Measurements from ENCODE around the gene TRPM1. TPM values are rescaled to one million over a fixed set of nuclear protein-coding genes. Genes with fewer than 3 reads are reported as not detected.

The TRPM1 gene
- total RNA-seq, 2 donors from 2014 or later: not detected

- no peaks in the 10 kb centered on the region for H3K27me3 ChIP-seq (ENCODE audit: control insufficient read depth, insufficient read depth, low read length, poor library complexity, severe bottlenecking)
Measured at GRCh38 chr15:31049111-31049510, 52.4 kb downstream of the TRPM1 start.

GRCh38 chr15:31047437-31047836 lies 54.1 kb downstream of the TRPM1 start:
- Mint-ChIP-seq H3K36me3 (ENCODE audit: low read depth) (no peaks in the 10 kb centered on the region), H3K27me3 (ENCODE audit: insufficient read depth) (no peaks in the 10 kb centered on the region), H3K27ac (no peak overlapping the region), H3K9me3 (no peaks in the 10 kb centered on the region), H3K4me3 (no peak overlapping the region), H3K4me1 (peaks cover 13% of the 10 kb centered on the region)
- TF ChIP-seq, protein P1, sequence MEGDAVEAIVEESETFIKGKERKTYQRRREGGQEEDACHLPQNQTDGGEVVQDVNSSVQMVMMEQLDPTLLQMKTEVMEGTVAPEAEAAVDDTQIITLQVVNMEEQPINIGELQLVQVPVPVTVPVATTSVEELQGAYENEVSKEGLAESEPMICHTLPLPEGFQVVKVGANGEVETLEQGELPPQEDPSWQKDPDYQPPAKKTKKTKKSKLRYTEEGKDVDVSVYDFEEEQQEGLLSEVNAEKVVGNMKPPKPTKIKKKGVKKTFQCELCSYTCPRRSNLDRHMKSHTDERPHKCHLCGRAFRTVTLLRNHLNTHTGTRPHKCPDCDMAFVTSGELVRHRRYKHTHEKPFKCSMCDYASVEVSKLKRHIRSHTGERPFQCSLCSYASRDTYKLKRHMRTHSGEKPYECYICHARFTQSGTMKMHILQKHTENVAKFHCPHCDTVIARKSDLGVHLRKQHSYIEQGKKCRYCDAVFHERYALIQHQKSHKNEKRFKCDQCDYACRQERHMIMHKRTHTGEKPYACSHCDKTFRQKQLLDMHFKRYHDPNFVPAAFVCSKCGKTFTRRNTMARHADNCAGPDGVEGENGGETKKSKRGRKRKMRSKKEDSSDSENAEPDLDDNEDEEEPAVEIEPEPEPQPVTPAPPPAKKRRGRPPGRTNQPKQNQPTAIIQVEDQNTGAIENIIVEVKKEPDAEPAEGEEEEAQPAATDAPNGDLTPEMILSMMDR (conservative IDR thresholded peaks at IDR 0.05): no peak
- no peak overlapping the region for H3K27ac ChIP-seq (ENCODE audit: low read depth, low read length)
- H3K27me3 ChIP-seq (ENCODE audit: control insufficient read depth, insufficient read depth, low read length, poor library complexity, severe bottlenecking): no peaks in the 10 kb centered on the region
- no peaks in the 10 kb centered on the region for H3K9me3 ChIP-seq (ENCODE audit: control insufficient read depth, low read length)
- H3K4me1 ChIP-seq (ENCODE audit: control insufficient read depth, insufficient read depth, low read length): no peaks in the 10 kb centered on the region
- no peak overlapping the region for H3K9ac ChIP-seq (ENCODE audit: extremely low read depth, low read length, poor library complexity, severe bottlenecking)
- no peak for DNase-seq
- no peak overlapping the region for H3K4me3 ChIP-seq (ENCODE audit: low read length)
- WGBS, 2 experiments (ENCODE audit: insufficient coverage in 1 of 2, insufficient read length in 1 of 2): 79 to 93% methylated on average over 2 to 8 of the region's 8 CpGs
- no peaks in the 10 kb centered on the region for H3K36me3 ChIP-seq (ENCODE audit: control insufficient read depth, insufficient read depth, low read length)

More at GRCh38 chr15:31049111-31049510, 52.4 kb downstream of the TRPM1 start:
- Histone ChIP-seq H3K9me3 (ENCODE audit: control insufficient read depth, low read length) (no peaks in the 10 kb centered on the region), H3K4me3 (ENCODE audit: low read length) (no peak overlapping the region), H3K27ac (ENCODE audit: low read depth, low read length) (no peak overlapping the region), H3K9ac (ENCODE audit: extremely low read depth, low read length, poor library complexity, severe bottlenecking) (no peak overlapping the region), H3K36me3 (ENCODE audit: control insufficient read depth, insufficient read depth, low read length) (no peaks in the 10 kb centered on the region), H3K4me1 (ENCODE audit: control insufficient read depth, insufficient read depth, low read length) (no peaks in the 10 kb centered on the region)
- Mint-ChIP-seq H3K4me1 (peaks cover 7% of the 10 kb centered on the region), H3K27ac (no peak overlapping the region), H3K36me3 (ENCODE audit: low read depth) (no peaks in the 10 kb centered on the region), H3K4me3 (no peak overlapping the region), H3K9me3 (no peaks in the 10 kb centered on the region), H3K27me3 (ENCODE audit: insufficient read depth) (no peaks in the 10 kb centered on the region)
- TF ChIP-seq, protein P1 (conservative IDR thresholded peaks at IDR 0.05): no peak
- 88 to 89% methylated on average over 10 of the region's 10 CpGs for WGBS, 2 experiments (ENCODE audit: insufficient coverage in 1 of 2, insufficient read length in 1 of 2)
- DNase-seq: no peak

GRCh38 chr15:31046759-31047359 lies 54.7 kb downstream of the TRPM1 start:
- H3K27ac Mint-ChIP-seq: no peak overlapping the region
- TF ChIP-seq, protein P1 (conservative IDR thresholded peaks at IDR 0.05): no peak
- DNase-seq: peak; percentile 63

More at GRCh38 chr15:31046759-31047359, 54.7 kb downstream of the TRPM1 start:
- Mint-ChIP-seq H3K4me1 (peaks cover 16% of the 10 kb centered on the region), H3K27me3 (ENCODE audit: insufficient read depth) (no peaks in the 10 kb centered on the region), H3K4me3 (no peak overlapping the region), H3K9me3 (no peaks in the 10 kb centered on the region), H3K36me3 (ENCODE audit: low read depth) (no peaks in the 10 kb centered on the region)
- no peak overlapping the region for H3K9ac ChIP-seq (ENCODE audit: extremely low read depth, low read length, poor library complexity, severe bottlenecking)
- WGBS, 2 experiments (ENCODE audit: insufficient coverage in 1 of 2, insufficient read length in 1 of 2): 92 to 94% methylated on average over 13 to 19 of the region's 19 CpGs
- no peak overlapping the region for H3K4me3 ChIP-seq (ENCODE audit: low read length)
- no peak overlapping the region for H3K27ac ChIP-seq (ENCODE audit: low read depth, low read length)
- H3K36me3 ChIP-seq (ENCODE audit: control insufficient read depth, insufficient read depth, low read length): no peaks in the 10 kb centered on the region
- H3K9me3 ChIP-seq (ENCODE audit: control insufficient read depth, low read length): no peaks in the 10 kb centered on the region
- no peaks in the 10 kb centered on the region for H3K4me1 ChIP-seq (ENCODE audit: control insufficient read depth, insufficient read depth, low read length)
- H3K27me3 ChIP-seq (ENCODE audit: control insufficient read depth, insufficient read depth, low read length, poor library complexity, severe bottlenecking): no peaks in the 10 kb centered on the region

All from endodermal cell (in vitro differentiated cells).